ENCODE measurements around the gene LY6G5C.
"Not testable (repeated sequence)": the region's sequence is repeated elsewhere in the genome, so short reads cannot be mapped to it uniquely, and the experiment has no call there.

The LY6G5C gene

GRCh38 chr6:31721351-31722020 is 40.6 kb upstream of the LY6G5C start, which contains the start of gene LY6G6C:
Gene LY6G6C, minus strand, starts transcription at chr6:31721746. Its CDS starts 67 bp downstream, at chr6:31721679.
- Mint-ChIP-seq H3K36me3 (peaks cover 9% of the 10 kb centered on the region), H3K4me1 (peaks cover 16% of the 10 kb centered on the region), H3K9me3 (no peaks in the 10 kb centered on the region), H3K4me3 (no peak within 1 kb of the TSS), H3K27me3 (no peaks in the 10 kb centered on the region), H3K27ac (peak within 1 kb of the TSS; percentile 4)
- DNase-seq (ENCODE audit: low spot score in 2 of 2) (no peak), ATAC-seq (ENCODE audit: low read depth) (no peak)

GRCh38 chr6:31720196-31720770 is 39.4 kb upstream of the LY6G5C start:
- H3K27me3 Mint-ChIP-seq = no peaks in the 10 kb centered on the region
- peaks cover 5% of the 10 kb centered on the region for H3K4me1 Mint-ChIP-seq
- ATAC-seq (ENCODE audit: low read depth) (no peak), DNase-seq (ENCODE audit: low spot score in 2 of 2) (no peak)
- H3K4me3 Mint-ChIP-seq = no peak overlapping the region
- no peak overlapping the region for H3K27ac Mint-ChIP-seq
- no peaks in the 10 kb centered on the region for H3K36me3 Mint-ChIP-seq
- no peaks in the 10 kb centered on the region for H3K9me3 Mint-ChIP-seq

- Mint-ChIP-seq H3K36me3 (no peaks in the 10 kb centered on the region), H3K4me1 (peaks cover 5% of the 10 kb centered on the region), H3K9me3 (no peaks in the 10 kb centered on the region), H3K27me3 (no peaks in the 10 kb centered on the region), H3K4me3 (no peak overlapping the region), H3K27ac (no peak overlapping the region)
- no peak for DNase-seq (ENCODE audit: low spot score in 2 of 2)
- no peak for ATAC-seq (ENCODE audit: low read depth)
Observed at GRCh38 chr6:31719001-31719400, 38.1 kb upstream of the LY6G5C start.

GRCh38 chr6:31718265-31718664 is 37.4 kb upstream of the LY6G5C start:
- Mint-ChIP-seq H3K9me3 (no peaks in the 10 kb centered on the region), H3K27me3 (no peaks in the 10 kb centered on the region), H3K4me3 (no peak overlapping the region), H3K27ac (no peak overlapping the region), H3K36me3 (no peaks in the 10 kb centered on the region), H3K4me1 (peaks cover 2% of the 10 kb centered on the region)
- DNase-seq (ENCODE audit: low spot score in 2 of 2) (no peak), ATAC-seq (ENCODE audit: low read depth) (no peak)

- ATAC-seq (ENCODE audit: low read depth) = no peak
- no peaks in the 10 kb centered on the region for H3K27me3 Mint-ChIP-seq
- no peak for DNase-seq (ENCODE audit: low spot score in 2 of 2)
- H3K27ac Mint-ChIP-seq = no peak overlapping the region
- H3K4me3 Mint-ChIP-seq = no peak overlapping the region
- H3K9me3 Mint-ChIP-seq = no peaks in the 10 kb centered on the region
- no peaks in the 10 kb centered on the region for H3K4me1 Mint-ChIP-seq
- H3K36me3 Mint-ChIP-seq = no peaks in the 10 kb centered on the region
Observed at GRCh38 chr6:31717499-31718222, 36.8 kb upstream of the LY6G5C start.

GRCh38 chr6:31715022-31715958 is 34.4 kb upstream of the LY6G5C start, which contains the start of gene LY6G6D:
Gene LY6G6D, plus strand, starts transcription at chr6:31715348. Its CDS starts 8 bp downstream, at chr6:31715356.
- no peaks in the 10 kb centered on the region for H3K36me3 Mint-ChIP-seq
- no peak within 1 kb of the TSS for H3K4me3 Mint-ChIP-seq
- H3K27me3 Mint-ChIP-seq = no peaks in the 10 kb centered on the region
- DNase-seq (ENCODE audit: low spot score in 2 of 2) (no peak), ATAC-seq (ENCODE audit: low read depth) (no peak)
- no peak within 1 kb of the TSS for H3K27ac Mint-ChIP-seq
- H3K9me3 Mint-ChIP-seq = no peaks in the 10 kb centered on the region
- peaks cover 12% of the 10 kb centered on the region for H3K4me1 Mint-ChIP-seq

- H3K27ac Mint-ChIP-seq = no peak overlapping the region
- H3K36me3 Mint-ChIP-seq = no peaks in the 10 kb centered on the region
- no peaks in the 10 kb centered on the region for H3K27me3 Mint-ChIP-seq
- H3K9me3 Mint-ChIP-seq = no peaks in the 10 kb centered on the region
- no peak overlapping the region for H3K4me3 Mint-ChIP-seq
- no peak for ATAC-seq (ENCODE audit: low read depth)
- DNase-seq (ENCODE audit: low spot score in 2 of 2) = no peak
- H3K4me1 Mint-ChIP-seq = peaks cover 12% of the 10 kb centered on the region
Observed at GRCh38 chr6:31713991-31714684, 33.3 kb upstream of the LY6G5C start.

- no peaks in the 10 kb centered on the region for H3K27me3 Mint-ChIP-seq
- no peak overlapping the region for H3K4me3 Mint-ChIP-seq
- H3K27ac Mint-ChIP-seq = no peak overlapping the region
- peaks cover 12% of the 10 kb centered on the region for H3K4me1 Mint-ChIP-seq
- no peak for ATAC-seq (ENCODE audit: low read depth)
- no peaks in the 10 kb centered on the region for H3K36me3 Mint-ChIP-seq
- no peak for DNase-seq (ENCODE audit: low spot score in 2 of 2)
- no peaks in the 10 kb centered on the region for H3K9me3 Mint-ChIP-seq
Observed at GRCh38 chr6:31713465-31713864, 32.6 kb upstream of the LY6G5C start.

- DNase-seq (ENCODE audit: low spot score in 2 of 2) = peak in 1 of 2 donors; percentile 30
- no peaks in the 10 kb centered on the region for H3K9me3 Mint-ChIP-seq
- H3K27ac Mint-ChIP-seq = no peak overlapping the region
- H3K4me1 Mint-ChIP-seq = peaks cover 12% of the 10 kb centered on the region
- peak; percentile 98 for ATAC-seq (ENCODE audit: low read depth)
- H3K4me3 Mint-ChIP-seq = no peak overlapping the region
- H3K27me3 Mint-ChIP-seq = no peaks in the 10 kb centered on the region
- no peaks in the 10 kb centered on the region for H3K36me3 Mint-ChIP-seq
Observed at GRCh38 chr6:31712296-31712695, 31.4 kb upstream of the LY6G5C start.

GRCh38 chr6:31711233-31711632 is 30.4 kb upstream of the LY6G5C start:
- H3K4me3 Mint-ChIP-seq = no peak overlapping the region
- no peaks in the 10 kb centered on the region for H3K36me3 Mint-ChIP-seq
- ATAC-seq (ENCODE audit: low read depth) = no peak
- H3K27me3 Mint-ChIP-seq = no peaks in the 10 kb centered on the region
- H3K4me1 Mint-ChIP-seq = peaks cover 12% of the 10 kb centered on the region
- DNase-seq (ENCODE audit: low spot score in 2 of 2) = no peak
- H3K9me3 Mint-ChIP-seq = no peaks in the 10 kb centered on the region
- no peak overlapping the region for H3K27ac Mint-ChIP-seq

- no peaks in the 10 kb centered on the region for H3K9me3 Mint-ChIP-seq
- peaks cover 12% of the 10 kb centered on the region for H3K4me1 Mint-ChIP-seq
- H3K27me3 Mint-ChIP-seq = no peaks in the 10 kb centered on the region
- no peak for DNase-seq (ENCODE audit: low spot score in 2 of 2)
- no peak for ATAC-seq (ENCODE audit: low read depth)
- no peak overlapping the region for H3K27ac Mint-ChIP-seq
- H3K4me3 Mint-ChIP-seq = peak overlapping the region; percentile 52
- H3K36me3 Mint-ChIP-seq = no peaks in the 10 kb centered on the region
Observed at GRCh38 chr6:31710523-31711219, 29.8 kb upstream of the LY6G5C start.

GRCh38 chr6:31709157-31709556 is 28.3 kb upstream of the LY6G5C start:
- H3K9me3 Mint-ChIP-seq; H3K27ac Mint-ChIP-seq; H3K27me3 Mint-ChIP-seq; DNase-seq (ENCODE audit: low spot score in 2 of 2); ATAC-seq (ENCODE audit: low read depth); H3K36me3 Mint-ChIP-seq; H3K4me3 Mint-ChIP-seq: not testable (repeated sequence)
- H3K4me1 Mint-ChIP-seq = peaks cover 12% of the 10 kb centered on the region

GRCh38 chr6:31708224-31708623 is 27.4 kb upstream of the LY6G5C start:
- Mint-ChIP-seq H3K27me3 (no peaks in the 10 kb centered on the region), H3K4me1 (peaks cover 14% of the 10 kb centered on the region), H3K36me3 (no peaks in the 10 kb centered on the region), H3K9me3 (no peaks in the 10 kb centered on the region), H3K27ac (no peak overlapping the region), H3K4me3 (no peak overlapping the region)
- no peak for ATAC-seq (ENCODE audit: low read depth)
- no peak for DNase-seq (ENCODE audit: low spot score in 2 of 2)

Measured in memory B cell (primary cell).